ACC112 (cell line): ENCODE measurements around the gene CACNA2D2.

Experiments used
- H2AFZ ChIP-seq: fragments of 200-600 bp; sonication (generic); one replicate; pipeline ENCODE4 v1.6.0; 2017; ENCODE audit warnings: antibody characterized with exemption, low read length; ENCODE audit not compliant: unreplicated experiment
- H3K27ac ChIP-seq: fragments of 200-600 bp; sonication (generic); 2 replicates; pipeline ENCODE4 v1.5.1; 2014; ENCODE audit warnings: low read depth, mild to moderate bottlenecking, antibody characterized with exemption, low read length, moderate library complexity
- H3K27me3 ChIP-seq: fragments of 200-600 bp; sonication (generic); 2 replicates; pipeline ENCODE4 v1.6.1; 2014; ENCODE audit warnings: mild to moderate bottlenecking, antibody characterized with exemption, low read length, moderate library complexity, mixed read lengths; ENCODE audit not compliant: insufficient read depth
- H3K36me3 ChIP-seq: fragments of 200-600 bp; sonication (generic); 2 replicates; pipeline ENCODE4 v1.6.1; 2016; ENCODE audit warnings: mild to moderate bottlenecking, antibody characterized with exemption, low read length, moderate library complexity, mixed read lengths; ENCODE audit not compliant: insufficient read depth
- H3K4me1 ChIP-seq: fragments of 200-600 bp; sonication (generic); one replicate; pipeline ENCODE4 v1.6.1; 2016; ENCODE audit warnings: low read length, mixed read lengths; ENCODE audit not compliant: insufficient read depth, unreplicated experiment, control insufficient read depth
- H3K4me3 ChIP-seq: fragments of 200-600 bp; sonication (generic); 2 replicates; pipeline ENCODE4 v1.5.1; 2014; ENCODE audit warnings: mild to moderate bottlenecking, low read depth, low read length
- H3K79me2 ChIP-seq: fragments of 200-600 bp; sonication (generic); one replicate; pipeline ENCODE4 v1.6.0; 2016; ENCODE audit warnings: low read length; ENCODE audit not compliant: control insufficient read depth, unreplicated experiment, insufficient read depth

The CACNA2D2 gene

DNA sequence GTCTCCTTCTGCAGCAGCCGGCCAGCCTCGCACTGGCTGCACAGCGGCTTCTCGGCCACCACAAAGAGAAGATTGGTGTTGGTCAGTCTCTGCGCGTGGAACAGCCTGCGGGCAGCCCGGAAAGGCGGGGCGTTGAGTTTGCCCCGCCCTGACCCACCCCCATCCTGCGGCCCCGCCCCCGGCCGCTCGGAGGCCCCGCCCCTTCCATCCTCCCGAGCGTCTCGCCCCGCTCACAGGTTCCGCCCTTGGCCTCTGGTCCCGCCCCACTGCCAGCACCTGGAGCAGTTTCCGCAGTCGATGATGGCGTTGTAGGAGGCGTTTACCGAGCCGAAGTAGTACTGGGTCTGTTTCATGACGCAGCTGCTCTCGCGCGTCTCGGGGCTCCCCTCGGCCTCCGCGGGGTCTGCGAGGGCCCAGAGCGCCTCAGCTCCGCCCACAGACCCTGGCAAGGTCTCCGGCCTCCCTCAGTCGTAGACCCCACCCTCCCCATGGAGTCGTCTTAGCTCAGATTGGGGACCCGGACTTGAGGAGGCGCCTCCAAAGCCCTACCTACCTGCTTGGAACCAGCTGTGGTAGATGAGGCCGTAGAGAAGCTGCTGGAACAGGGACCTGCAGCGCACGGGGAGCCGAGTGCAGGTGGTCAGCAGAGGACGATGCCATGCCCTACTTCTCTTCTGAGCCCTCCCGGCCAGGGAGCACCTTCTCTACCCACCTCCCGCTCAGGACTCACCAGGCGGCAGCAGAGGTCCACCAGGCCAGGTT is 138.2 kb downstream of the CACNA2D2 start:
- Histone ChIP-seq H2AFZ (peak overlapping the region; percentile 15), H3K27ac (no peak overlapping the region)

DNA sequence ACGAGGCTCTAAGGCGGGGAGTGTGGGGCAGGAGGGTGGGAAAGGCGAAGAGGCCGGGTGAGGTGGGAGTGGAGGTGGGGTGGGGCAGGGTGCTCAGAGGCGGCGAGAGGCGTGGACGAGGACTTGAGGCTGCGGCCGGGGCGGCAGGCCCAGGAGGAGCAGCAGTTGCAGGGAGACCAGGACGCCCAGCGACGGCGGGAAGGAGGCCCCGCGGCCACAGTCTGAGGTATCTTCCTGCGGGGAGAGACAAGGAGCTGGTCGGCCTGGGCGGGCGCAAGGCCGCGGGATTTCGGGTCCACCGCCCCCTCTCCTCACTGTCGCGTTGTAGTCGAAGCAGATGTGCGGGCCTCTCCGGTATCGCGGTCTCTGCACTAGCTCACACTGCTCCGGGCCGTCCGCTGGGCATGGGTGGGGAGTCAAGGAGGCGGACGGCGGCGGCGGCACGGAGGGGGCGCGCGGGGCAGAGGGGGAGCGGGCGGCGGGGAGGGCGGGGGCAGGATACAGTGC is 138.8 kb downstream of the CACNA2D2 start:
- peak overlapping the region; percentile 73 for H3K4me3 ChIP-seq
- H3K27ac ChIP-seq: no peak overlapping the region
- no peak overlapping the region for H2AFZ ChIP-seq

More for the DNA sequence above, 138.2 kb downstream of the CACNA2D2 start:
- H3K36me3 ChIP-seq: no peaks in the 10 kb centered on the region
- H3K4me3 ChIP-seq: peak overlapping the region; percentile 73
- peaks cover 9% of the 10 kb centered on the region for H3K27me3 ChIP-seq
- H3K79me2 ChIP-seq: no peaks in the 10 kb centered on the region
- no peaks in the 10 kb centered on the region for H3K4me1 ChIP-seq

DNA sequence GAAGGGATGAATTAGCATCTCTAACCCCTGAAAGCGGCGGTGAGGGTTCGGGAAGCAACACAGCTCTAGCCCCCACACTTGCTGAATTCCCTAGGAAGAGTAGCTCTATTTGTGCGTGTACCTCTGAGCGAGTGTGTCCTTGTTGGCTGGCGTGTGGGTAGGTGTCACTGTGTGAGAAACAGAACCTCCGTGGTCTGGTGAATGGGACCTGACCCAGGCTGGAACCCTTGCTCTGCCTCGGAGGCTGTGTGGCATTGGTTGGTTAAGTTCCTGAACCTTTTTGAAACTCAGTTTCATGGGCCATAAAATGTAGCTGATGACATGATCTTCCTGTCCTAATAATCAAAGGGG is 143.7 kb downstream of the CACNA2D2 start:
- Histone ChIP-seq H2AFZ (peak overlapping the region; percentile 85), H3K27me3 (no peaks in the 10 kb centered on the region), H3K4me1 (peaks cover 27% of the 10 kb centered on the region), H3K36me3 (no peaks in the 10 kb centered on the region), H3K27ac (no peak overlapping the region), H3K79me2 (peaks cover 45% of the 10 kb centered on the region), H3K4me3 (peak overlapping the region; percentile 88)

More for the DNA sequence above, 138.8 kb downstream of the CACNA2D2 start:
- H3K27me3 ChIP-seq: peaks cover 9% of the 10 kb centered on the region
- no peaks in the 10 kb centered on the region for H3K4me1 ChIP-seq
- H3K79me2 ChIP-seq: no peaks in the 10 kb centered on the region
- H3K36me3 ChIP-seq: no peaks in the 10 kb centered on the region

DNA sequence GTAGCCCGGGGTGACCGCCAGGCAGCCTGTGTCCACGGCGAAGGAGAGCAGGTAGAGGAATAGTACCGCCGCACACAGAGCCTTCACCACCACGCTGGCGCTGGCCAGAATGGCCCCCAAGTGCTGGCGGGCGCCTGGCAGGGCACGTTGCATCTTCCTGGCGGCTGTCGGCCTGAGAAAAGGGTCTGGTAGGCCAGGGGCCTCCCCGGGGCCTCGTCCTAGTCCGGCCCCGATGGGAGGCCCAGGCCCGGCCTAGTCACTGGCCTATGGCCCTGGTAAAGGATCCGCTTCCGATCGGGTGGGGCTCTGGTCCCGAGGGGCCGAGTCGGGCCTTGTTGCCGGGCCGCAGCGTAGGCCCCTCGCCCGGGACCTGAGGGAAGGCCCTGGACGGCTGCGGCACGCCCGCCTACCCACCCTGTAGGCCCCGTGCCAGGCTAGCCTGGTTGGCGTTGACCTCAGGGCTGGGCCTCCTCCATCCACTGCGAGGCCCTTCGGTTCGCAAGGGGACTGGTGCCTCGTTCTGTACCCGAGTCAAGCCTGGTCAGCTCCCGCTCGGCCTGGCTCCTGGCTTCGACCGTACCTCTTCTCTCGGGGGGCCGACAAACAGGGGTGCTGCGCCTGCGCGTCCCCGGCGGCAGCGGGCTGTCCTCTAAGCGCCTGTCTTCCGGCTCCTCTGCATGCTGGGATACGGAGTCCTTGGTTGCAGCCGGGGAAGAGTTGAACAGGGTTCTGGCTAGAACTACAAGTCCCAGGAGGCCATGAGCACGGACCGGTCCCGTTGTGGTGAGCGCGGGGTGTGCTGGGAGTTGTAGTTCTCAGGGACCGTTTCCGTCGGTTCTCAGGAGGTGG is 144.3 kb downstream of the CACNA2D2 start, which contains the start of gene TMEM115:
TMEM115 (minus strand) TSS at position 611 of the 849 bp plus-strand sequence; CDS start at position 153, 458 bp downstream.
- H3K27ac ChIP-seq: peak within 1 kb of the TSS; percentile 69
- peaks cover 27% of the 10 kb centered on the region for H3K4me1 ChIP-seq
- peak within 1 kb of the TSS; percentile 88 for H3K4me3 ChIP-seq
- H3K27me3 ChIP-seq: no peaks in the 10 kb centered on the region
- peak within 1 kb of the TSS; percentile 85 for H2AFZ ChIP-seq
- H3K79me2 ChIP-seq: peaks cover 50% of the 10 kb centered on the region
- no peaks in the 10 kb centered on the region for H3K36me3 ChIP-seq

DNA sequence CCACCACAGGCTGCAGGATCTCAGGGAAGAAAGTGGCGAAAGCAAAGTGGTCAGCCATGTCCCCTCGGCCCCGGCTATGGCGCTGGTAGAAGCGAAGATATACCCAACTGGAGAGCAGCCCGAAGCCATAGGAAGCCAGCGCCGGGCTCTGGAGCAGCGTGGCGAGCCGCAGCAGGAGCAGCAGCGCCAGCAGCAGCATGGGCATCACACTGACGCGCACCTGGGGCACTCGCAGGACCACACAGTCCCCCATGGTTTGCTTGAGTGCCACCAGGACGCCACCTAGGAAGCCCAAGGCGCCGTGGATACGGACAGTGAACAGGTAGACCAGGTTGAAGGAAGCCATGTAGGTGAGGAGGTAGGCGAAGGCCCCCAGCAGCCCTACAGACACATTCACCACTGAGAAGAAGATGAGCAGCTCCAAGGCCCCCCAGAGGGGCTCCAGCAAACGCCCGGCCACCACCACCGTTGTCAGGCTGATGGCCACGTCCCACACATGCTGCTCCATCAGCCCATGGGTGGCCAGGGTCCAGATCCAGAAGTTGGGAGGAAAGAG is 145.0 kb downstream of the CACNA2D2 start:
- no peak overlapping the region for H2AFZ ChIP-seq
- H3K27ac ChIP-seq: peak overlapping the region; percentile 69; the same call in 1 of the 2 replicates

DNA sequence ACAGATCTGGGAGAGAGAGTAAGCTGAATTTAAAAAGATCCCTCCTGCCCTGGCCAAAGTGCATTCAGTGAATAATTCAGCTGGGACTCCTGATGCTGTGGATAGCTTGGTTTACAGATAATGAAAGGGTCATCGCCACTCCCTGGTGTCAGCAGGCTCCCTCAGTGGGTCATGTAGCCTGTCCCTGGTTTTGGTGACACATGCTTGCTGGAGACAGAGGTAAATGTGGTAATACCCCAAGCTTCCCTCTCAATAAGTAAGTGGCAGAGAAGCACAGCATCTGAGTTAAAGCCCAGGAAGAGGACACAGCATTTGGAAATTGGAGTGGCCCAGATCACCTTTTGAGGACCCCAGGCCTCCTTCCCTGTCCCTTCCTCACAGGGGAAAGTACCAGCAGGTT is 146.0 kb downstream of the CACNA2D2 start:
- H3K4me3 ChIP-seq: peak overlapping the region; percentile 88
- no peak overlapping the region for H2AFZ ChIP-seq
- H3K36me3 ChIP-seq: no peaks in the 10 kb centered on the region
- H3K27ac ChIP-seq: no peak overlapping the region
- no peaks in the 10 kb centered on the region for H3K27me3 ChIP-seq
- peaks cover 27% of the 10 kb centered on the region for H3K4me1 ChIP-seq
- H3K79me2 ChIP-seq: peaks cover 53% of the 10 kb centered on the region

More for the DNA sequence above, 145.0 kb downstream of the CACNA2D2 start:
- H3K27me3 ChIP-seq: no peaks in the 10 kb centered on the region
- H3K79me2 ChIP-seq: peaks cover 53% of the 10 kb centered on the region
- peaks cover 27% of the 10 kb centered on the region for H3K4me1 ChIP-seq
- H3K4me3 ChIP-seq: peak overlapping the region; percentile 88
- no peaks in the 10 kb centered on the region for H3K36me3 ChIP-seq

DNA sequence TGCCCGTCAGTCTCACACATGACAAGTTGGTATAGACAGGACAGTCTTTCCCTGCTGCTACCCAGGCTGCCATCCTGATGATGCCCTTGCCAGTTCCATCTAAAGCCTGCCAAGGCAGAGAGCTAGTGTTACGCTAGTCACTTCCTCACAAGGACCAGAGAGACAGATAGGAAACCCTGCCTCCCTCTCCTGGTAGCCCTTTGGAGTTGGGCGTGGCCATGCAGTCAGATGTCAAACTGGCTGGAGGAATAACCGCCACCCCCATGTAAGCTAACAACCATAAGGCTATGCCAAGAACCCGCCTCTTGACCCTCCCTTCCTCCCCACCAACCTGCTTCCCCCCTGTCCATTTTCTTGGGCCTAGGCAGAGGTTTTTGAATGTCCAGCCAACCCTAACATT is 146.9 kb downstream of the CACNA2D2 start:
- Histone ChIP-seq H3K27me3 (no peaks in the 10 kb centered on the region), H3K36me3 (no peaks in the 10 kb centered on the region), H3K4me1 (peaks cover 32% of the 10 kb centered on the region), H3K79me2 (peaks cover 58% of the 10 kb centered on the region), H3K4me3 (peak overlapping the region; percentile 88), H3K27ac (no peak overlapping the region), H2AFZ (no peak overlapping the region)

DNA sequence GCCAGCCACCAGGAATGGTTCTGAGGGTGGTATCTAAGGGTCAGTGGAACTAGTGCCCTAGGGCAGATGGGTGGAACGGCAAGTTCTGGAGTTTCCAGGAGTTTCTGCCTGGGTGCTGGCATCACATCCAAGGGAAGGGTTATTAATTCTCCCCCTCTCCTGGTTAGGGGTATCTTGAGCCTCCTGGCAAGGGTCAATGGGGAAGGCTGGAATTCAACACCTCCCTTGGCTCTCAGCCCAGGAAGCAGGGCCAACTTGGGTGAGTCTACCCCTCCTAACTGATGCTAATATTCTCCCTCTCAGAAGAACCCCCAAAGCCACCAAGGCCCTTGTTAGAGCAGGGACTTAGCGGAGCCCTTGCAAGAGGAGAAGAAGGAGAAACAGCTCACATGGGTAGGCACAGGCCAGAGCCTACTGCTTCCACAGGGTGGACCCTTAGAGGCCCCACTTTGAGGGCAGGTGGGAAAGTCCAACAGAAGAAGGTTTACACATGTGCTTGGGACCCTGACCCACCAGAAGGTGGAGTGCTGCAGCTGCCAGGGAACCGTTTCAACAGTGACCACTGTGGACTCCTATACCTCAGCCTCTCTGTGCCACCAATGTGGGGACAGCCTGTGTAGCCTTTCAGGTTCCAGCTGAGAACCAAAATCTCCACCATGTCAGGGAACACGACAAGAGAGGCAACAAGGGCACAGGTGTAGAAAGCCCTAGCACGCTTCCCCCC is 147.4 kb downstream of the CACNA2D2 start:
- H3K27me3 ChIP-seq: no peaks in the 10 kb centered on the region
- H3K4me1 ChIP-seq: peaks cover 36% of the 10 kb centered on the region
- no peaks in the 10 kb centered on the region for H3K36me3 ChIP-seq
- H3K4me3 ChIP-seq: peak overlapping the region; percentile 88
- peaks cover 60% of the 10 kb centered on the region for H3K79me2 ChIP-seq
- H3K27ac ChIP-seq: no peak overlapping the region
- H2AFZ ChIP-seq: no peak overlapping the region

DNA sequence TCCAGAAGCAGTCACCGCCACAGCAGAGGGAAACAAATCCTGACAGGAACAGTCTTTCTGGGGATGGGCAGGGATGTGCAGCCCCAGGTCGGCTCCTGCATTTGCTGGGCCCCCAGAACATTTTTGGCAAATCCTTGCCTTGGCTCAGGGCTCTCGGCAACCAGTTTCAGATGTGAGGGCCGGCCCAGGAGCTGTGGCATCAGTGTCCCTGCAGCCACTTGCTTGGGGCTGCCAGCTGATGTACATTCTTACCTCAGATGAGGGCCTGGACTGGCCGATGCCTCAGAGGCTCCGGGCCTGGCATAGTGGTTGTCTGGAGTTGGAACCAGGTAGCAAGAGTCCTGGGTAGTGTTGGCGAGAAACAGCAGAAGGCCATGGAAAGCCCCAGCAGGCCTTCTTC is 148.6 kb downstream of the CACNA2D2 start:
- no peaks in the 10 kb centered on the region for H3K36me3 ChIP-seq
- peaks cover 38% of the 10 kb centered on the region for H3K4me1 ChIP-seq
- H3K27me3 ChIP-seq: no peaks in the 10 kb centered on the region
- H3K4me3 ChIP-seq: no peak overlapping the region
- no peak overlapping the region for H2AFZ ChIP-seq
- peaks cover 65% of the 10 kb centered on the region for H3K79me2 ChIP-seq
- H3K27ac ChIP-seq: no peak overlapping the region
